Stromal cell of bone marrow (primary cell): Measurements from ENCODE around the gene CEMIP.

ENCODE experiments used
- DNase-seq: peaks from one replicate; pipeline ENCODE4 v3.0.0-alpha.2; 2012; ENCODE audit warnings: low read depth

The CEMIP gene

DNA sequence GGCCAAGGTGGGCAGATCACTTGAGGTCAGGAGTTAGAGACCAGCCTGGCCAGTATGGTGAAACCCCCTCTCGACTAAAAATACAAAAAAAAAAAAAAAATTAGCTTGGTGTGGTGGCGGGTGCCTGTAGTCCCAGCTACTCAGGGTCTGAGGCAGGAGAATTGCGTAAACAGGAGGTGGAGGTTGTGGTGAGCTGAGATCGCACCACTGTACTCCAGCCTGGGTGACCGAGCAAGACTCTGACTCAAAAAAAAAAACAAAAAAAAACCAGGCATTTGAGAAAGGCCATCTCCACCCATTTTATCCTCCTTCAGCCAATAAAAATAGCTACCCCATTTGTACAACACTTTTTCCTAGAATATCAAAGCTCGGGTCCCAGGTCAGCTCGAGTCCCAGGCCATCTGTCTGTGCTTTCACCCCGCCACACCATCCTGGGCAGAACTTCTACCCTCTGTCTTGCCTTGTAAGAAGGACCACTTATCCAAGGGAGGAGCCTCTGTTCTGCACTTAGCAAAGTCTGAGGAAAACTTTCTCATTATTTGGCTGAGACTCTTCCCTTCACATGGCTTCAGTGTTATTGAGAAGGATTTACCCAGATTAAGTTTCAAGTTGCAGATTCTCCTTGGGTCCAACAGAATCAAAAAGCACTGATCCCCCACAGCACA lies 111.3 kb downstream of the CEMIP start:
- DNase-seq = peak; percentile 33

DNA sequence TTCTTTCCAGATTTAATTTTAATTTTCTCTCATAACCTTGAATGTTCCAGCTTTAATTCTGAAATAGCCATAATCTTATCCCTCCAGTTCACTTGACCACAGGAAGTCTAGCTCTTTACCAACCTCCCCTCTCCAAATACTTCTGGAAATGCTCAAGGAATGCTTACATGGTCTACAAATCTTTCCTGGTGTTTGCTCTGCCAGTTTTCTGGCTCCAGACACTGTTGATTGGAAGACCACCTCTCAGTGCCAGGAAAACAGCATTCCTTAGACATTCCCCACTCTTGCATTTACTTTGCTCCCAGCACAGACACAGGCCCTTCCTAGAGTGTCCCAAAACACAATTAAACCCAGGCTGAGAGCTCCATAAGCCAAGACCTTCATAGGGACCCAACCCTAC lies 111.8 kb downstream of the CEMIP start:
- no peak for DNase-seq

DNA sequence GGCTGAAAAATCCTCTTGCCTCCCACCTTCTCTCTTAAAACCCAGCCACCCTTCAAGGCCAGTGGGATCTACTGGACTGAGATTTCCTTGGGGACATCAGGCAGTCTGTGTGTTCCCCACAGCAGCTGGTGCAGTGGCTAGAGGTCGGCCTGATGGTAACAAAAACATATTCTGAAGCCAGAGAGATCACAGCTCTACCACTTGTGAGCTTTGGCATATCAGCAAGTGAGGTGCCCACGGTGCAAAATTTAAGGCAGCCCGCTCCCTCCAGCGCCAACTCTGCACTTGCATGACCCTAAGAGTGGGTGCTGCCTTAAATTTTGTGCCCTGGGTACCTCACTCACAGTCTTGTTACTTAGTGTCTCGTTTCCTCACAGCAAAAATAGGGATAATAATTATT lies 113.2 kb downstream of the CEMIP start:
- DNase-seq = no peak

GRCh38 chr15:80893777-80894176 lies 114.6 kb downstream of the CEMIP start:
- DNase-seq = peak; percentile 67

DNA sequence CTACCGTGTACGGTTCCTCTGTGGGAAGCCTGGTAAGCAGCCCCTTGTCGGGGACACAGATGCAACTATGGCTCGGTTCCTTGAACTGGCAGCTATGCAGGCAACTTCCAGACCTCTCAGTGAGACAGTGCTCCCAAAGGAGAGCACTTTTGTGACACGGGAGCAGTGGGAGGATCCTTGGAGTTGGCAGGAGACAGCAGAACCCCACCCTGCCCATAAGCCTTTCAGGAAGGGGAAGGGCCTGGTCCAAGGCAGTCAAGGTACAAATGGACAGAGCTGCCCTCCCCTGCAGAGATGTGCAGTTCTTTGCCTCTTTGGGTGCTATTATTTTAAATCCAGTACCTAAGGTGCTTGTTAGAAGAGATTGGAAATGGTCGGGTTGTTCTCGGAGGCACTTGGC lies 115.9 kb downstream of the CEMIP start:
- DNase-seq = no peak

DNA sequence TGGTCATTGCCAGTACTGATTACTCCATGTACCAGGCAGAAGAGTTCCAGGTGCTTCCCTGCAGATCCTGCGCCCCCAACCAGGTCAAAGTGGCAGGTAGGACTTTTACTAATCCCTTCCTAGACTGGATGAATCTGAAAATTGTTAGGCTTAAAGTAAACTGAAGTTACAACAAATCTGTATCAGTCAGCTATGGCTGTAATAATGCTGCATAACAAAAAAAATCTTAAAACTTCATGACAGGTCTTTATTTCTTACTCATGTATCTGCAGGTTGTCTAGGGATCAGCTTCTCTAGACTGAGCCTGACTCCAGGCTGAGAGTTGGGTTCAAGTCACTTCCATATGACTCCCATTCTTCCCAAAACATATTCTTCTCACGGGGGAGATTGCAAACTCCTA lies 116.8 kb downstream of the CEMIP start:
- DNase-seq = no peak

GRCh38 chr15:80898040-80898439 lies 118.9 kb downstream of the CEMIP start:
- no peak for DNase-seq

- no peak for DNase-seq
Observed at GRCh38 chr15:80902298-80902801, 123.2 kb downstream of the CEMIP start.

GRCh38 chr15:80904998-80905397 lies 125.8 kb downstream of the CEMIP start:
- DNase-seq = no peak

DNA sequence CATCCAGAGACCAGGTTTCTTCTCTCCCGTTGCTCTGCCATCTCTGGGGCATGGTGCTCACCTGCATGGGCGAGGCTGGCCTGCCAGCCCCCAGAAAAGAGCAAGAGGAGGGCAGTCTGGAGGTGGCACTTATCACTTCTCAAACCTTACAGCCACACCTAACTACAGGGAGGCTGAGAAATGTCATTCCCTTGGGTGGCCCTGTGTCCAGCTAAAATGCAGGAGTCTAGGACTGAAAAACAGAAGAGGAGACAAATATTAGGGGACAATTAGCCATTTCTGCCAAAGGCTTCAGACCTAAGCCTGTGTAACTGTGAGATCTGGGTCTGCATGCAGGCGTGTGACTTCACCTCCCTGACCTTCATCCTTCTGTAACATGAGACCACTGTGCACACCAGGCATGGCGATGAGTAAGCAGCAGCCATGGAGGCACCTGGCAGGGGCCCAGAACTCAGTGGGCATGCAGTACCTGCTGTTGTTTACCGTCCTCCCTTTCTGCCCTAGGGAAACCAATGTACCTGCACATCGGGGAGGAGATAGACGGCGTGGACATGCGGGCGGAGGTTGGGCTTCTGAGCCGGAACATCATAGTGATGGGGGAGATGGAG lies 127.1 kb downstream of the CEMIP start:
- DNase-seq = no peak

GRCh38 chr15:80911821-80912220 lies 132.7 kb downstream of the CEMIP start:
- DNase-seq = no peak

GRCh38 chr15:80912673-80913072 lies 133.5 kb downstream of the CEMIP start:
- DNase-seq = no peak

DNA sequence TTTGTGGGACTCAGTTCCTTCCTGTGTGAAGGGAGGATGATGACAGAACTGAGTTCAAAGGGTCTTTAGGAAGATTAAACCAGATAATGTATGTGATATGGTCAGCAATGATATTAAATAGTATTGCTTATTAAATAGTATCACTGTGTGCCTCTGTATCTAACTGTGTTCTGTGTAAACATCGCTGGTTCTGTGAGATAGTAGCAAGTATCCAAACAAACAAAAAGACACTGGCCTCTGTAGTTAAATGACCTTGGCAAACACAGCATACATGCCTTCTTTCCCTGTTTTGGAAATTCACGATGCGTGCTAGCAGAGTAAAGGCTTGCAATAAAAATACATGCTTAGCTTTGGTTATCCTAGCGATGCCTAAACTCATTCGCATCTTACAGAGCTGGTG lies 134.4 kb downstream of the CEMIP start:
- no peak for DNase-seq

- DNase-seq = no peak
Observed at GRCh38 chr15:80915472-80915871, 136.3 kb downstream of the CEMIP start.

DNA sequence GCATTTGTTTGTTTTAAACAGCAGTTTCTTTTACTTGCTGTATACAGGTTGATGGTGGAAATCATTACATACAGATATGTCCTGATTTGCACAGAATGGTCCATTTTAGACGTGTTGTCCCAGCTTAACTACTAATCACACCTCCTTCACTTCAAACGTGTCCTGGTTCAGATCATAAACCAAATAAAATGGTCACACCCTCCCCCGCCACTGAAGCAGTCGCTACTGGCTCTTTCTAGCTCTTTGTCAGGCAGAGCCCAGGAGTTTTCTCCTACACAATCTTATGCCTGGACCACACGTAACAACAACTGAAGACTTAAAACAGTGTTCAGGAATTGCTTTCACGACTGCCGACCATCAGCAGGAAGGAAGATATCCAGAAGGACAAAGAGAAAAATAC lies 136.9 kb downstream of the CEMIP start:
- no peak for DNase-seq

- no peak for DNase-seq
Observed at GRCh38 chr15:80918196-80918783, 139.1 kb downstream of the CEMIP start.

DNA sequence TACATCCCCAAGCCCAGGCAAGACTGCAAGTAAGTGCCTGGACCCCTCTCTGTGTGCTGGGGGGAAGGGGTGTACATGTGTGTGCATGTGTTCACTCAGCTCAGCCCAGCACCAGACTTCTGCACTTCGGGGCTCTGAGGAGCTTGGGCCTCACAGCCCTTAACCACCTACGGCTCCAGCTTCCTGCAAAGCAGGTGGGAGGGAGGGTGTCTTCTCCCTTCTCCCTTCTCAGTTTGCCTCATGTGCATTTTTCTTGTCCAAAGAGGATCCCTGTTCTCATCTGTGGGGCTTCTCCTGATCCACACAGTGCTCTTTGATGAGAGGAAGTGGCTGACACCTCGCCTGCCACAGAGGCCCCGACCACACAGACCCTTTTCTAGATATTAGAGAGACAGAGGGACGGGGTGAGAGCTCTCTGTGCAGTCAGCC lies 141.1 kb downstream of the CEMIP start:
- no peak for DNase-seq

DNA sequence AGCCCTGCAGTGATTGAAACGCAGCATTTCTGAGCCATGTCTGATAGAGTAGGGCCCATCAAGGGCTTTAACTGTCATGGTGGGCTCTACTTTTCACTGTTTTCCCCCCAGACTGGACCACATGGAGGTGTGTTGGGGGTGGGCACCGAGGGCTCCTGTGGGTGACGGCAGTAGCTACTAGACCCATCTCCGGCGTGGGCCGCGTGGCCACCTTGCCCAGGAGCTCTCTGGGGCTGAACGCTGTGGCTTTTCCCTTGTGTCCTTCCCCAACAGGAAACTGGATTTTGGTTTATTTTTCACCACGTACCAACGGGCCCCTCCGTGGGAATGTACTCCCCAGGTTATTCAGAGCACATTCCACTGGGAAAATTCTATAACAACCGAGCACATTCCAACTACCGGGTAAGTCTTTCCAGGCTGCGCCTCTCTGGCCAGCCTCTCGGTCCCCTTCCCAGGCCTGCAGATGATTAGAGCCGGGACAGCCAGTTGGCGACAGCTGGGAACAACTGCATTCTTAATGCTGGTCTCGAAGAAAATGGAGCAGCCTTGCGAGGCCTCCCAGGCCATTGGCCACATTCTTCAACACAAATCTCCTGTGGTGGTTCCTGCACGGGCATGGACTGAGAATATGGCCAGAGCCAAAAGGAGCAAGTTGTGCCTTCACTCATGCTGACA lies 142.7 kb downstream of the CEMIP start:
- no peak for DNase-seq

GRCh38 chr15:80923668-80924067 lies 144.5 kb downstream of the CEMIP start:
- no peak for DNase-seq

- DNase-seq = no peak
Observed at GRCh38 chr15:80924278-80924677, 145.1 kb downstream of the CEMIP start.

DNA sequence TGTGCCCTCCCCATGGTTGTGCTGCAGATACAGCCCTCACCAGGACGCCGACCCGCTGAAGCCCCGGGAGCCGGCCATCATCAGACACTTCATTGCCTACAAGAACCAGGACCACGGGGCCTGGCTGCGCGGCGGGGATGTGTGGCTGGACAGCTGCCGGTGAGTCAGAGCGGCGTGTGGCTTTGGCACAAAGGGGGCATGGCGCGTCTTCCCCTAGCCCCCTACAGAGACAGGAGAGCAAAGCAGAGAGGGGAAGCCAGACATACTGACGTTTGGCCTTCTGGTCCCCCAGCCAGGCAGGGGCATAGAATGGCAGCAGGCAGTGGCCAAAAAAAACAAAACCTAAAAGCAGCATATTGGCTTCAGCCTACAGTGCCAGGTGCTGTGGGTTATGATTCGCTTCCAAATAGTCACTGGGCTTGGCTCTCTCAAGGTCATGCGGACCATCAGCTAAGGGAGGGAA lies 146.5 kb downstream of the CEMIP start:
- no peak for DNase-seq

DNA sequence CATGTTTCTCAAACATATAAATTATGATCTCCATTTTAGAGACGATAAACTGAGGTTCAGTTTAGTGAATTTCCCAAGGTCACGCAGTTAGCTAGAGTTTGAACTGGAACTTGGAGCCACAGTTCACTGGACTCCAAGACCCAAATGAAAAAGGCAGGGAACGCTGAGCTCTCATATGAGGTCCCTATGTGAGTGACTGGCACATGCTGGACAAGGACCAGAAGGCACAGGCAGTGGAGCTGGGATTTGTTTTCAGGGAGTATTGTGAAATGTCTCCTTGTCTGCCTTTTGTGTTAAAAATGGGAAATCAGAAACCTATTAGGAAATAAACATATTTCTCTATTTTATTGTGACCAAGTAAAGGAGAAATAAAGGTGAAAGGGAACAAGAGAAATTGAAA lies 147.0 kb downstream of the CEMIP start:
- DNase-seq = no peak

GRCh38 chr15:80929225-80929624 lies 150.1 kb downstream of the CEMIP start:
- peak; percentile 44 for DNase-seq
